HFFc6 (cell line): ENCODE data around the gene ZNF518A. TPM values are rescaled to one million over a fixed set of nuclear protein-coding genes. Genes with fewer than 3 reads are reported as not detected.

Experiments
- DNase-seq: peaks from one replicate; pipeline ENCODE4 v3.0.0-alpha.2; 2018
- H3K27ac Mint-ChIP-seq: 2 replicates; pipeline ENCODE4 v1.8.0; 2020; ENCODE audit warnings: mild to moderate bottlenecking, mixed read lengths
- H3K27me3 Mint-ChIP-seq: 2 replicates; pipeline ENCODE4 v1.8.0; 2021; ENCODE audit warnings: mild to moderate bottlenecking, moderate library complexity, mixed read lengths; ENCODE audit not compliant: insufficient read depth
- H3K36me3 Mint-ChIP-seq: 2 replicates; pipeline ENCODE4 v1.8.0; 2021; ENCODE audit warnings: low read depth, mixed read lengths
- H3K4me1 Mint-ChIP-seq: 2 replicates; pipeline ENCODE4 v1.8.0; 2020; ENCODE audit warnings: low read depth, mixed read lengths
- H3K4me3 Mint-ChIP-seq: 2 replicates; pipeline ENCODE4 v1.8.0; 2020; ENCODE audit warnings: mild to moderate bottlenecking, moderate library complexity, mixed read lengths
- H3K9me3 Mint-ChIP-seq: 2 replicates; pipeline ENCODE4 v1.8.0; 2020; ENCODE audit warnings: mild to moderate bottlenecking, mixed read lengths
- CTCF ChIP-seq: fragments of 200-600 bp; sonication (generic); IDR thresholded peaks from 2 replicates; pipeline ENCODE4 v1.5.0; 2021; ENCODE audit warnings: antibody characterized with exemption, mild to moderate bottlenecking
- total RNA-seq, 6 experiments: library from RNA; stranded (reverse); fragmentation: NEBNext Ultra II Directional; extraction: Animal tissue kit (Norgen Biotek cat#: 25700); gene quantifications; 2 replicates in 1 of 6; 3 replicates in 5 of 6; pipeline ENCODE4 v1.2.3, GENCODE V29; 2021

The ZNF518A gene
- total RNA-seq, 6 experiments from 2014 or later = 4.0 to 6.5 (median 5.3) TPM

GRCh38 chr10:96125142-96125515, 5.0 kb upstream of the ZNF518A start:
- TF ChIP-seq CTCF = no peak
- Mint-ChIP-seq H3K27me3 (peaks cover 2% of the 10 kb centered on the region; the same call in 1 of the 2 replicates), H3K4me3 (no peak overlapping the region; the same call in 1 of the 2 replicates), H3K27ac (0 out of 2 replicates have a peak overlapping the region, but pooled peaks have one; percentile 10), H3K9me3 (no peaks in the 10 kb centered on the region), H3K4me1 (peaks cover 26% of the 10 kb centered on the region), H3K36me3 (no peaks in the 10 kb centered on the region)
- DNase-seq = no peak

DNA sequence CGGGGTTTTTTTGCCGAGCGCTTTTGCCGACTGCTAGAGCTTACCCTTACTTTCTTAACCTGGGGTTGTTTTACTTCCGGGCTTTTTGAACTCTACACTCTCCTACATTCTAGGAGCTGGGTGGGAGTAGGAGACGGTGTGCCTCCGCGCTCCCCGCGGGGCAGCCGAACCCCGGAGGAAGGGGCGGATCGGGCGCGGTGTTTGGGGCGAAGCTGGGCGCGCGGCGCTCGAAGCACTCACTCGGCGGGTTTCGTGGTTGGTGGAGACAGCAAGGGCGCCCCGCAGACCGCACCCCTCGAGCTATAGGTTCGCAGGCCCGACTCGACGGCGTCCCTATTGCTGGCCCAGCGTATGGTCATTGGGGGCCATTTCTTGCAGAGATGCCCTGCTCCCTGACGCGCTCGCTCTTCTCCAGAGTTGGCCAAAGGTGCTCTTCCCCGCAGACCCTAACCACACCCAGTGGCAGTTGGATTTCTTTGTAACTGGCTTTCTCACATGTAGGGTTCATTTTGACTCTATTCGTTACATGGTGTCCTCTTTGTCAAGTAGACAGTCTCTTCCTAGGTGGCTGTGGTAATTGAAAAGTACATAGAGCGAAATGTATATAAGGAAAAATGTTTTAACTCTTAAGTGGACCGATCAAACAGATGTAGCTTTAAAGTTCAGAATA, 364 bp downstream of the ZNF518A start:
- no peak for TF ChIP-seq CTCF
- no peaks in the 10 kb centered on the region for H3K9me3 Mint-ChIP-seq
- H3K36me3 Mint-ChIP-seq = 0 out of 2 replicates have a peak, but pooled peaks cover 8% of the 10 kb centered on the region
- H3K4me1 Mint-ChIP-seq = peaks cover 37% of the 10 kb centered on the region
- no peaks in the 10 kb centered on the region for H3K27me3 Mint-ChIP-seq
- DNase-seq = peak; percentile 80
- H3K4me3 Mint-ChIP-seq = peak overlapping the region; percentile 96
- H3K27ac Mint-ChIP-seq = peak overlapping the region; percentile 99

- Mint-ChIP-seq H3K4me3 (peak overlapping the region; percentile 96; the same call in 1 of the 2 replicates), H3K36me3 (peaks cover 8% of the 10 kb centered on the region; the same call in 1 of the 2 replicates), H3K27me3 (no peaks in the 10 kb centered on the region), H3K4me1 (peaks cover 37% of the 10 kb centered on the region), H3K9me3 (no peaks in the 10 kb centered on the region), H3K27ac (no peak overlapping the region)
- no peak for TF ChIP-seq CTCF
- no peak for DNase-seq
Measured at GRCh38 chr10:96131621-96132020, 1.5 kb downstream of the ZNF518A start.

DNA sequence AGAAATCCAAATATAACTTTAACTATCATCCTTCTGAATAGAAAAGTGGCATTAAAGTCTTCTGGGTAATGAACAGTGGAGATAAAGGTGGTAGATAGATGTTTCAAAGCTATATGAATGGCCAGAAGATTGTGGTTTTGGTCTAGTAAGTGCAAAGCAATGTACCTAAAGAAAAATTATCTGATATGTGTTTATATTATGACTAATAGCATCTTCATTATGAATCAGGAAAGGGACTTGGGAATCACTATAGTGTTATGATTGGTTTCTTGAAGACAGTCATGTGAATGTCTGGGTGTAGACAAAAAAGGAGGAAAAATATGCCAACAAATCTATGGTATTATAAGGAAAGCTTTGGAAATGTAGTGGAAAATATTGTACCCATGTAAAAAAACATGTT, 3.0 kb downstream of the ZNF518A start:
- Mint-ChIP-seq H3K27ac (no peak overlapping the region), H3K9me3 (no peaks in the 10 kb centered on the region), H3K4me1 (peaks cover 37% of the 10 kb centered on the region), H3K27me3 (no peaks in the 10 kb centered on the region), H3K4me3 (no peak overlapping the region), H3K36me3 (peaks cover 14% of the 10 kb centered on the region)
- DNase-seq = peak; percentile 5
- no peak for TF ChIP-seq CTCF

DNA sequence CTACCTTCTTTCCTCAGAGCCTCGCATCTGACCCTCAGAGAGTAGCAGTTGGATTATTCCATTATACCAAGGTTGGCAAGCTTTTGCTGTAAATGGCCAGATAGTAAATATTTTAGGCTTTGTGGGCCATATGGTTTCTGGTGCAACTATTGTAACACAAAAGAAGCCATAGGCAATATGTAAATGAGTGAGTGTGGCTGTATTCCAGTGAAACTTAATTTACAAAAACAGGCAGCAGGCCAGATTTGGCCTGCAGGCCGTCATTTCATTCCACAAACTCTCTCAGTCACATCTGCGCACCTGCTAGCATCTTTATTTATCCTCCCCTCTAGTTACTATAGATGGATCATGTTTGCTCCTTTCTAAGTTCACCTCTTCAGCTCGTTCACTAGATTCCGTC, 6.7 kb downstream of the ZNF518A start:
- no peak overlapping the region for H3K27ac Mint-ChIP-seq
- no peak for DNase-seq
- TF ChIP-seq CTCF = no peak
- no peak overlapping the region for H3K4me3 Mint-ChIP-seq
- H3K4me1 Mint-ChIP-seq = peaks cover 18% of the 10 kb centered on the region
- H3K27me3 Mint-ChIP-seq = no peaks in the 10 kb centered on the region
- no peaks in the 10 kb centered on the region for H3K9me3 Mint-ChIP-seq
- H3K36me3 Mint-ChIP-seq = peaks cover 19% of the 10 kb centered on the region
